GM13976 (cell line): ENCODE measurements around the gene NKX2-1.
"Not testable (repeated sequence)": the region's sequence is repeated elsewhere in the genome, so short reads cannot be mapped to it uniquely, and the experiment has no call there.

Experiments used
- DNase-seq: peaks from one replicate; pipeline ENCODE4 v3.0.0; 2012; ENCODE audit warnings: low spot score
- in situ Hi-C: fragments of 300-500 bp; cut with MboI; formaldehyde crosslinking; loops from one replicate; pipeline ENCODE4 v1.12.0; 2022; ENCODE audit warnings: low sequenced_read_pairs, mixed read lengths, inconsistent platforms; ENCODE audit not compliant: unreplicated experiment
- TF ChIP-seq, protein P1 (sequence below): IDR thresholded peaks from 2 replicates; pipeline ENCODE4 v1.5.1; 2012; ENCODE audit warnings: borderline replicate concordance, mild to moderate bottlenecking; ENCODE audit not compliant: insufficient read depth; ENCODE audit errors: extremely low read depth, missing control alignments, control extremely low read depth

Gene NKX2-1

DNA sequence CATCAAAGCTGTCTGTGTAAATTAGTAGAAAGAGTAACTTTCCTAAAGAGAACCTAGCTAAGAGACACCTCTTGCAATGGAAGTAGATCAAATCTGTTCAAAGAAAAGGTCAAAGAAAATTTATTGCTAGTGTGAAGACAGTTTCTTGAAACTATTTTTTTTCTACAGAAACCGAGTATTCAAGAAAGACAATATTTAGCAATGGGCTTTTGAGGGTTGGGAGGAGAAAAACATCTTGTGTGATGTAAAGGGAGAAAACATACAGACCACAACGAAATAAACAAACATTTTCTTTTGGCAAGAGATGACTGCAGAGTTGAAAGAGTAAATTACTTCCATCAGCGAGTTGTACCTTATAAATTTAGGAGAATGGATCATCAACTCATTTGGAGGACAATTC is 24.4 kb downstream of the NKX2-1 start:
- TF ChIP-seq, protein P1, sequence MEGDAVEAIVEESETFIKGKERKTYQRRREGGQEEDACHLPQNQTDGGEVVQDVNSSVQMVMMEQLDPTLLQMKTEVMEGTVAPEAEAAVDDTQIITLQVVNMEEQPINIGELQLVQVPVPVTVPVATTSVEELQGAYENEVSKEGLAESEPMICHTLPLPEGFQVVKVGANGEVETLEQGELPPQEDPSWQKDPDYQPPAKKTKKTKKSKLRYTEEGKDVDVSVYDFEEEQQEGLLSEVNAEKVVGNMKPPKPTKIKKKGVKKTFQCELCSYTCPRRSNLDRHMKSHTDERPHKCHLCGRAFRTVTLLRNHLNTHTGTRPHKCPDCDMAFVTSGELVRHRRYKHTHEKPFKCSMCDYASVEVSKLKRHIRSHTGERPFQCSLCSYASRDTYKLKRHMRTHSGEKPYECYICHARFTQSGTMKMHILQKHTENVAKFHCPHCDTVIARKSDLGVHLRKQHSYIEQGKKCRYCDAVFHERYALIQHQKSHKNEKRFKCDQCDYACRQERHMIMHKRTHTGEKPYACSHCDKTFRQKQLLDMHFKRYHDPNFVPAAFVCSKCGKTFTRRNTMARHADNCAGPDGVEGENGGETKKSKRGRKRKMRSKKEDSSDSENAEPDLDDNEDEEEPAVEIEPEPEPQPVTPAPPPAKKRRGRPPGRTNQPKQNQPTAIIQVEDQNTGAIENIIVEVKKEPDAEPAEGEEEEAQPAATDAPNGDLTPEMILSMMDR, result no peak
- no peak for DNase-seq
- in situ Hi-C loops, result no loop called here

DNA sequence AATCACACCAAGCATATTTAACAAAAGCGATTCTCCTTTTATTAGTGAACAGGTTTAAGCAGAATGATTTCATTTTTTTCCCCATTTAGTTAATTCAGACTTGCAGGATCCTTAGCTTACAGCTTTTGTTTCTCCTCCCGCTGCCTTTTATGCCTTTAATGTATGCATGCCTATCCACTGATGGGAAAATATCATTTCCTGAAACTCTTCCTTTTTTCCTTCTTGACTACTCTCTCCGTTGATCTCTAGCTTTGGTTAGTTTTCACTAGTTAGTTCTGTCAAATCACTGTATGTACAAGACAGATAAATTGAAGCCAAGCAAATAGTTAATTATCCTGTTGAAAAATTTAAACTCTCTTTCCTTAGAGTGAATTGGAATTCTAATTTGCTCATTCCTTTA is 26.3 kb downstream of the NKX2-1 start:
- in situ Hi-C loops, result no loop called here
- TF ChIP-seq, protein P1, result no peak

DNA sequence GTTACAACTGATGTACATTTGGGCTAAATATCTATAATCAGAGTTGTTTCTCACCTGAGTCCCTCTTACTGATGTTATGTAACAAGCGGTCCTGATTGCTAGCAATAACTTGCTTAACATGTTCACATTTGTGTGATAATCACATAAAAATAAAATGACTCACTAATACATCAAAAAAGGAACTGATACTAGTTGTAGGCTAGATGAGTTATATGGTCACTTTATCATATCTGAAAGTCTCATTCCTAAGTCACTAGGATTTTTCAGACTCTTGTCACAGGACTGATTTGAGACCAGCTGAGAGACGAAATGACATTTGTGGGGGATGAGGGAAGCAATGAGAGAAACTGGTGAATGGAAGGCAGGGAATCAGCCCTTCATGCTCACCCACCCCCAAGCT is 34.3 kb downstream of the NKX2-1 start:
- TF ChIP-seq, protein P1, result no peak
- in situ Hi-C loops, result no loop called here
- DNase-seq, result no peak

More for the DNA sequence above, 26.3 kb downstream of the NKX2-1 start:
- DNase-seq, result no peak

DNA sequence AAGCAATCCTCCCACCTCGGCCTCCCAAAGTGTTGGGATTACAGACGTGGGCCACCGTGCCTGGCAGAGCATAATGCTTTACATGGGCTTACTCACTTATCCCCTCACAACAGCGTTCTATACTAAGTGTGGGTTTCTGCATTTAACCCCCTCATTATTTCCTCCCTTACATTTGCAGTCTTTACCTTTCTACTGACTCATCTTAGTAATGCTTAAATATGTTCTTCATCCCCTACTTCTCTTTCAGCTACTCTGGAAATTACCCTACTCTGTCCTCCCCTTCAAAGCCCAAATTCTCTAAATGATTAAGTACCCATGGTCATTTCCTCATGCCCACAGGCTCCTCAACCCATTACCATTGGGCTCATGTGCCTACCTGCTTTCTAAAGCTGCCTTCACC is 40.7 kb downstream of the NKX2-1 start:
- TF ChIP-seq, protein P1, result no peak
- in situ Hi-C loops, result no loop called here

DNA sequence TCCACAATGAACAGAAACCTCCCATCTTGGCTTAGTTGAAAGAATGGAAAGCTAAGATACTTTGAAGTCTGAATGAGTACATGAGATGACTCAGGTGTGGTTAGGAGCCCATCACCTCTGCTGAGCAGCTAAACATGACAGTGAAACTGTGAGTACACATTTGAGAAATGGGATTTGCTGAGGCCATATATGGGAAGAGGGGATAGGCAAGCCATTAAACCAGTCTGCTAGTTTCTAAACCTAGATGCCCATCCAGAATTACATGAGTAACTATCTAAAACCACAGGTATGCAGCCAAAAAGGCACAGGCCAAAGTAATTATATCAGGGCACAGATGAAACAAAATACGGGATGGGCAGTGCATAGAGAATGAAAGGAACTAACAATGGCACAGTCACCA is 41.2 kb downstream of the NKX2-1 start:
- TF ChIP-seq, protein P1, result no peak
- no peak for DNase-seq
- in situ Hi-C loops, result no loop called here

More for the DNA sequence above, 40.7 kb downstream of the NKX2-1 start:
- DNase-seq, result no peak

DNA sequence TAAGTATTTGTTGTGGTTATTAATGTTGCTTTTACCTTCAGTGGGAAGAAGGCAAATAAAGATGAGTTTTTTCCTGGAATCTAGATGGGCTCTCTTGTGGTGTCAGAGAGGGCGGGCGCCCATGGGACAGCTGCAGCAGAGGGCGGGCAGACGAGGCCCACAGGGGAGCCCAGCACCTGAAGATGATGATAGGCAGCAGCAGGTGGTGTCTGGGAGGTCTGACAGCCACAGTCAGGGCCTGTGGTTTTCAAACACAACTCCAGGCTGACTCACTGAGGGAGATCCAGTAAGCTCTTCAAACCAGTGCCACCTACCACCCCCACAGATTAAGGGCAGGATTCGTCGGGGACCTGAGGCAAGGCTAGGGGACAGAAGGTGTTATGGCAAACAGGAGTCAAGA is 42.8 kb downstream of the NKX2-1 start:
- TF ChIP-seq, protein P1, result no peak
- no peak for DNase-seq
- in situ Hi-C loops, result no loop called here

DNA sequence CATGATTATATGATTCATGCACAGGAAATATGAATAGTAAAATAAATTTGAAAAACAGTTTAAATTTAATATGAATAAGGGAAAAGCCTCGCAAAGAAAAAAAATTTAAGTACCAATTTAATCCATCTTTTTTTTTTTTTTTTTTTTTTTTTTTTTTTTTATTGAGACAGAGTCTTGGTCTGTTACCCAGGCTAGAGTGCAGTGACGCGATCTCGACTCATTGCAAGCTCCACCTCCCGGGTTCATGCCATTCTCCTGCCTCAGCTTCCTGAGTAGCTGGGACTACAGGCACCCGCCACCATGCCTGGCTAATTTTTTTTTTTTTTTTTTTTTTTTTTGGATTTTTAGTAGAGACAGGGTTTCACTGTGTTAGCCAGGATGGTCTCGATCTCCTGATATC is 44.0 kb downstream of the NKX2-1 start:
- in situ Hi-C loops, DNase-seq: not testable (repeated sequence)
